Stimulated activated naive CD4-positive, alpha-beta T cell treated with Interleukin-2 at 50 U/mL for 16 hours (primary cell): Measurements from ENCODE around the gene TAF5.
"Not testable (repeated sequence)": the region's sequence is repeated elsewhere in the genome, so short reads cannot be mapped to it uniquely, and the experiment has no call there.

Experiments used
- DNase-seq: peaks from one replicate; lab custom pipeline; 2025; lab: John Stamatoyannopoulos, UW

TAF5 gene

DNA sequence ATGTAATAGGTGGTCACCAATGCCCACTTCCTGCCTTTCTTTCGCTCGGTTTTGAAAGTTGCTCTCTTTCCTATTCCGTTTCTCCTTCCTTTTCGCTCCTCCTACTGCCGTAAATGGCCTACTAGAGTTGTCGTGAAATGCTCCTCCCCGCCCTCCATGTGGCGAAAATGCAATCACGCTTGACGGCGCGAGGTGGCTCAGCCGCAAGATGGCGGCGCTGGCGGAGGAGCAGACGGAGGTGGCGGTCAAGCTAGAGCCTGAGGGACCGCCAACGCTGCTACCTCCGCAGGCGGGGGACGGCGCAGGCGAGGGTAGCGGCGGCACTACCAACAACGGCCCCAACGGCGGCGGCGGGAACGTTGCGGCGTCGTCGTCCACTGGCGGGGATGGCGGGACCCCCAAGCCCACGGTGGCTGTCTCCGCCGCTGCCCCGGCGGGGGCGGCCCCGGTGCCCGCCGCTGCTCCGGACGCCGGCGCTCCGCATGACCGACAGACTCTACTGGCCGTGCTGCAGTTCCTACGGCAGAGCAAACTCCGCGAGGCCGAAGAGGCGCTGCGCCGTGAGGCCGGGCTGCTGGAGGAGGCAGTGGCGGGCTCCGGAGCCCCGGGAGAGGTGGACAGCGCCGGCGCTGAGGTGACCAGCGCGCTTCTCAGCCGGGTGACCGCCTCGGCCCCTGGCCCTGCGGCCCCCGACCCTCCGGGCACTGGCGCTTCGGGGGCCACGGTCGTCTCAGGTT is at the start of gene TAF5:
Gene TAF5 (plus strand): TSS at position 195 of the 737 bp plus-strand sequence. CDS start 14 bp downstream, at position 209.
- DNase-seq = peak; percentile 87

DNA sequence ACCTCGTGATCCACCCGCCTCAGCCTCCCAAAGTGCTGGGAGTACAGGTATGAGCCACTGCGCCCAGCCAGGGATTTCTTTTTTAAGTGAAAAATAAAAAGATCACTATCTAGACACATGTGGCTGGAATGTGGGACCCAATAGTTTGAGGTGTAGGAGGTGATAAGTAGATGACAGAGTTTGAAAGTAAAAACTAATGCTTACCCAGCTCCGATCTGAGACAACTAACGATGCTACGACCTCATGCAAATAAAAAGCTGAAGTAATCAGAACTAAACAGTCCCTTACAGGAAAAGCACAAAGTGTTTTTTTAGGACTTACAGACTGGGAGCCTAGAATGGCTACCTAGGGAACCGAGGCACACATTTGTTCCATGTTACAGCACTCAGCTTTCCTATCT is 39.9 kb upstream of the TAF5 start:
- no peak for DNase-seq

DNA sequence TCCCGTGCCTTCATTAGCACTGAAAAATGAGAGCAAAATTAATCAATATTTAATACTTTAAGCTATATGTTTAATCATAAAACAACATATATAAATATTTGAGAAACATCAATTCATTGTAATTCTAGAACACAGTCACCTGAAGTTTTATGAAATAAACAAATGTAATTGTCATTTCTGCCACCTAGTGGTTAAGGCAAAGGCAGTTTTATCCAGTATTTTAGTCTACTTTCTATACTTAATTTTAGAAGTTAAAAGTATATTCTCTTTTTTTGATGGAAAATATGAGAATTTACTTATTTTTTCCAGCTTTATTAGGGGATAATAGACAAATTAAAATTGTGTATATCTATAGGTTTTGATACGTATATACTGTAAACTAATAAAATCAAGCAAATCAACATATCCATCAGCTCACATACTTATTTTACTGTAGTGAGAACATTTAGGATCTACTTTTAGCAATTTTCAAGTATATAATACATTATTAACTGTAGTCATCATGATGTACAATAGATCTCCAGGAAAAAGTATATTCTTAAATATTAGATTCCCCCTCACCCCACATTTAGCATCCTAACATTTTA is 33.7 kb upstream of the TAF5 start:
- no peak for DNase-seq

DNA sequence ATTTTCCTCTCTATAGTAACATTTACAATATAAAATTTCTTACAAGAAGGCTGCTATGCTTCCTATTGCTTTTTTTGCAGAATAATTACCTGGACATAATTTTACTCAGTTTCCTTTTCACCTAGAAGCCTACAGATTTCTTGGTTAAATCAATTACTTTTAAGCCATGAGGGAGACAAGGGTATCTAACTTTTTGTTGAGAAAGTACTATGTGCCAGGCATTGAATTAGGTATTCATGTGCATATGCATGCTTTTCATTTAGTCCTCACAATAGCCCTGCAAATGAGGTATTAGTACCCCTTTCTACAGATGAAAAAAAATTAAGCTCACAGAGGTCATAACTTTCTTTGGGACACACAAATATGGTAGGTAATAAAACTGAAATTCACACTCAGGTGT is 33.2 kb upstream of the TAF5 start:
- DNase-seq = no peak

DNA sequence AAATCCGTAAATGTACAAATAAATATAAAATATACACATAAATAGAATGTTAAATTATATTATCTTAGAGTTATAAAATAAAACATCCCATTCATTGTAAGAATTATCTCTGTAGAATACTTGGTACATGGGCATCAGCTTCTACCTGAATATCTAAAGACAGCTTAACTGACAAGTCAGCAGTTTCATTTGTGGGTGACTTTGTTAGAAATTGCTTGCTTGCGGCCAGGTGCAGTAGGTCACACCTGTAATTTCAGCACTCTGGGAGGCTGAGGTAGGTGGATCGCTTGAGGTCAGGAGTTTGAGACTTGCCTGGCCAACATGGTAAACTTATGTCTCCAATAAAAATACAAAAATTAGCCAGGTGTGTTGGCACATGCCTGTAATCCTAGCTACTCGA is 31.4 kb upstream of the TAF5 start:
- DNase-seq = no peak

DNA sequence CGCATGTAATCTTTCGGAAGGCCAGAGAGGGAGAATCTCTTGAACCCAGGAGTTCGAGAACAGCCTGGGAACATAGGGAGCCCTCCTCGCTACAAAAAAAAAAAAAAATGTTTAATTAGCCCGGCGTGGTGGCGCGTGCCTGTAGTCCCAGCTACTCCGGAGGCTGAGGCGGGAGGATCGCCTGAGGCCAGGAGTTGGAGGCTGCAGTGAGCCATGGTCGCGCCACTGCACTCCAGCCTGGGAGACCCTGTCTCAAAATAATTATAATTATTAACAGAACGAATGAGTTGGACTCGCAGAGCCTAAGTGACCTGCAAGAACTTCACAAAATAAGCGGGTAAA is 17.6 kb upstream of the TAF5 start:
- DNase-seq = no peak

DNA sequence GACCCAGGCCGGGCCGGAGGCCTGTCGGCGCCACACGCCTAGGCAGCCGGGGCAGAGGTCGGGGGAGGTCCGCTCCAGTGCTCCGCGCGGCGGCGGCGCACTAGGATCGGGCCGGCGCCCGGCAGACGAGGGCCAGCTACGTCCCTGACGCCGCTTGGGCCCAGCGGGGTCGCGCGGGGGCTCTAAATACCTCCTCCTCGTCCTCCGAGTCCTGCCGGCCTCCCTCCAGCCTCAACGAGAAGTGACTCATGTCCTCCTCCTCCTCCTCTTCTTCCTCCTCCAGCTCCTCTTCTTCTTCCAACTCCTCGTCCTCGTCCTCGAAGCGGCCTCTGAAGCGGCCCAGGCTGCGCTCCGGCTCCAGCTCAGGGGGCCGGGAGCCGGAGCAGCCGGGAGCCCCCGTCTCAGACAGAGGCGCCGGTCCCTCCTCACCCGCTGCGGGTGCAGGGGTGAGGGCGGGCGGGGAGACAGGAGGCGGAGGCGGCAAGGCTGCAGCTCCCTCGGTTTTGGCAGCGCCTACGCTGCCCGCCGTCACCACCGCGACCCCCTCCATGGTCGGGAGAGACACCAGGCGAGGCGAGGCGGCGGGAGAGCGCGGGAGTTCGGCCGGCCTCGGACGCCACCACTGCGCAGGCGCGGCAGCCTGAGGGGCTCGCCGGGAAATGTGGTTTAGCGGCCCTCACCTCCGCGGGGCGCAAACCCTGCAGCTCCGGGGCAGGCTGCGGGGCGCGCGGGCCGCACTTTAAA is 17.1 kb upstream of the TAF5 start, which contains the start of gene PCGF6:
Gene PCGF6 (minus strand): TSS at position 624 of the 744 bp plus-strand sequence. CDS start 74 bp downstream, at position 550.
- peak; percentile 71 for DNase-seq

DNA sequence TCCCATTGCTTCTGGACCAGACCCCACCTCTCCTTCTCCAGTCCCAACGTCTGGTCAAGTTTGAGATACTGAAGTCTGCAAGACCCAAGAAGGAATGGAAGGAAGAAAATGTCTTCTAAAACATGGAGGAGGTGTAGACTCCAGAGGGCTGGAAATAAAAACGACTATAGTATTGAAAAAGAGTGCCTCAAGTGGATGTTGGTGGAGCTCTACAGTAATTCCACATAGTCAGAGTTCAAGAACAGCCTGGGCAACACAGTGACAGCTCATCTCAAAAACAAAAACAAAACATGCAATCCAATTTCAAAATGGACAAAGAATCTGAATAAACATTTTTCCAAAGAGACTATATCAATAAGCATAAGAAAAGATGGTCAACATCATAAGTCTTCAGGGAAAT is 14.5 kb upstream of the TAF5 start:
- DNase-seq = no peak

DNA sequence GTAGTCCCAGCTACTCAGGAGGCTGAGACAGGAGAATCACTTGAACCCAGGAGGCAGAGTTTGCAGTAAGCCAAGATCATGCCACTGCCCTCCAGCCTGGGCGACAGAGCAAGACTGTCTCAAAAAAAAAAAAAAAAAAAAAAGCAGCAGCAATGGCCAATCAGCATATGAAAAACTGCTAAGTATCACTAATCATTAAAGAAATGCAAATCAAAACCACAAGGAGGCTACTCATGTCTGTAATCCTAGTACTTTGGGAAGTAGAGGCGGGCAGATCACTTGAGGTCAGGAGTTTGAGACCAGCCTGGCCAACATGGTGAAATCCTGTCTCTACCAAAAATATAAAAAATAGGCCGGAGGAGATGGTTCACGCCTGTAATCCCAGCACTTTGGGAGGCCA is 13.2 kb upstream of the TAF5 start:
- DNase-seq = not testable (repeated sequence)

DNA sequence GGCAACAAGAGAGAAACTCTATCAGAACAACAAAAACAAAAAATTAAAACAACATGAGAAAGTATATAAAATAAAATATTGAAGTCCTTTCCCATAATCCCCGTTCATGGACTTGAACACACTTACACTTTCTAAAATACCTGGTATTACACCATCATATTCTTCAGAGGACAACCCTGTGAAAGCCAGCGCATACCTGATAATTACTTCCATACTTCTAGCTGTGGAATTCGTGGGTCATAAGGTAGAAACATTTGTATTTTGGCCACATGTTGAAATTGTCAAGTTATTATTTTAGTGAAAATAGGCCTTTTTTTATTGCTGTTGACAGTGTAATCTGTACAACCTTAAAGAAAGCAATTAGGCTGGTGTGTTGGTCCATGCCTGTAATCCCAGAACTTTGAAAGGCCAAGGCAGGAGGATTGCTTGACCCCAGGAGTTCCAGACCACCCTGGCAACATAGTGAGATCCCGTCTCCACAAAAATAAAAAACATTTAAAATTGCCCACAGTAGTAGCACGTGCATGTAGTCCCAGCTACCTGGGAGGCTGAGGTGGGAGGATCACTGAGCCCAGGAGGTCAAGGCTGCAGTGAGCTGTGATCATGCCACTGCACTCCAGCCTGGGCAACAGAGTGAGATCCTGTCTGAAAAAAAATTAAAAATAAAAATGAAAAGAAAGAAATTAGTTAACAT is 11.7 kb upstream of the TAF5 start:
- DNase-seq = no peak

DNA sequence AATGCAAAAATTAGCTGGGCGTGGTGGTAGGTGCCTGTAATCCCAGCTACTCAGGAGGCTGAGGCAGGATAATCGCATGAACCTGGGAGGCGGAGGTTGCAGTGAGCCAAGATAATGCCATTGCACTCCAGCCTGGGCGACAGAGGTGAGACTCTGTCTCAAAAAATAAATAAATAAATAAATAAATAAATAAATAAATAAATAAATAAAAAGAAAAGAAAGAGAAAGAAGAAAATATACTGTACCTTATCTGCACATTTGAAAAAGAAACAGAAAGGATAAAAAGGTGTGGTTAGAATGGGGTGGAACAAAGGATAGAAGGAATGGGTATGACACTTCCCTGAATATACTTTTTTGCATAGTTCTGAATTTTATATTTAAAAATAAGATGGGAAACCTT is 8.3 kb upstream of the TAF5 start:
- DNase-seq = not testable (repeated sequence)

DNA sequence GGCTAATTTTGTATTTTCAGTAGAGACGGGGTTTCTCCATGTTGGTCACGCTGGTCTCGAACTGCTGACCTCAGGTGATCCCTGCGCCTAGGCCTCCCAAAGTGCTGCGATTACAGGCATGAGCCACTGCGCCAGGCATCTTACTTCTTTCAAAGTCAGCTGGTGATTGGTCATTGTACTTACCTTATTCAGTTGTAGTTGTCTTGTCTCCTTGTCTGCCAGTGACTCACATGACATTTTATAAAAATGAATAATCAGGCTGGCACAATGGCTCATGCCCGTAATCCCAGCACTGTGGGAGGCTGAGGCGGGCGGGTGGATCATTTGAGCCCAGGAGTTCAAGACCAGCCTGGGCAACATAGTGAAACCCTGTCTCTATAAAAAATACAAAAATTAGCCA is 7.0 kb upstream of the TAF5 start:
- DNase-seq = peak; percentile 7

DNA sequence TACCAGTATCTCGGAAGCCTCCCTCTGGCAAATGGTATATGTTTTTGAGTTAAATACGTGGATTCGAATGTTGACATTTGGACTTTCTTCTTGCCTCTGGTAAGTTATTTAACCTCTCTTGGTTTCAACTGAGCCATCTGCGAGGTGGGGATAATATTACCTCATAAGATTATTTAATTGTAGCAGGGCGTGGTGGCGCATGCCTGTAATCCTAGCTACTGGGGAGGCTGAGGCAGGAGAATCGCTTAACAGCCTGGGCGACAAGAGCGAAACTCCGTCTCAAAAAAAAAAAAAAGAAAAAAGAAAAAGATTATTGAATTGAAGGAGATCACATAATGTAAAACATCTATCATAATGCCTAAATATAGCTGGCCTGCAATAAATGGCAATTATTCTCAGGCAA is 396 bp upstream of the TAF5 start:
- no peak for DNase-seq

DNA sequence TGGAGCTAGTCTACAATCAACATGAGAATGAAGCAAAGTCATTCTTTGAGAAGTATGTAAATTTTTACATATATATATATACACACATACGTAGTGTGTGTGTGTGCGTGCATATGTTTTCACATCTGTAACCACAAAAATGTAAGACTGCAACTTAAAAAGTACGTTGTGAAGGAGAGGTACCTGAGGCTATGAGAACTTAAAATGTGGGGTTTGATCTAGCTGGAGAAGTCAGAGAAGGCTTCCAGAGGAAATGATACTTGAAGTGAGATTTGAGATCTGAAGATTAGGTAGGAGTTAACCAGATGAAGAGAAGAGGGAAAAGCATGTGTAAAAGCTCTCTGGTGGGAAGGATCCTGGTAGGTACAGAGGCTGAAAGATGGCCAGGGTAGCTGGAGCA is 5.8 kb downstream of the TAF5 start:
- DNase-seq = no peak

DNA sequence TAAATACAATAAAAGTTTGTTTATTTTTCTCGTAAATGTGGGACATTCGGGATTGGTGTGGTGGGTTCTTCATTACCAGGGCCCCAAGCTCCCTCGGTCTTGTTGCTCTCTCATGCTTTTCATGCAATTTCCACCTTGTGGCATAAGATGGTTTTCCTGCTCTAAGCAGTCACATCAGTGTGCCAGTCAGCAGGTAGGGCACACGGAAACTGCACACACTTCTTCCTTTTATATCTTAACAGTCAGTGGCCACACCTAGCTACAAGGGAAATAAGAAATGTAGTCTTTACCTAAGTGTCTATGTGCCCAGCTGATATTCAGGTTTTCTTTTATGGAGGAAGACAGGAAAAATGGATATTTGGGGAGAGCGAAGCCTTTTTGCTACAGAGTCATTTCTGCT is 6.5 kb downstream of the TAF5 start:
- DNase-seq = no peak

DNA sequence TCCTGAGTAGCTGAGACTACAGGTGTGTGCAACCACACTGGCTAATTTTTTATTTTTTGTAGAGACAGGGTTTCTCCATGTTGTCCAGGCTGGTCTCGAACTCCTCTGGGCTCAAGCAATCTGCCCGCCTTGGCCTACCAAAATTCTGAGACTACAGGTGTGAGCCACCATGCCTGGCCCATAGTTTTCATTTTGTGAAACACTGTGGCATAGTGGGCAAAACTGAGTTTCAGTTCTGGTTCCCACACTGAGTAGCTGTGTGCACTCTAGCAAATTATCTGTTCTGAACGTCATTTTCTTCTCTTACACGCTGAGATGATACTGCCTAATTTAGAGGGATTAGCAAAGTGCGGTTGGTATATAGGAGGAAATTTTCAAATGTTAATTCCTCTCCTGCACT is 15.0 kb downstream of the TAF5 start:
- DNase-seq = no peak

DNA sequence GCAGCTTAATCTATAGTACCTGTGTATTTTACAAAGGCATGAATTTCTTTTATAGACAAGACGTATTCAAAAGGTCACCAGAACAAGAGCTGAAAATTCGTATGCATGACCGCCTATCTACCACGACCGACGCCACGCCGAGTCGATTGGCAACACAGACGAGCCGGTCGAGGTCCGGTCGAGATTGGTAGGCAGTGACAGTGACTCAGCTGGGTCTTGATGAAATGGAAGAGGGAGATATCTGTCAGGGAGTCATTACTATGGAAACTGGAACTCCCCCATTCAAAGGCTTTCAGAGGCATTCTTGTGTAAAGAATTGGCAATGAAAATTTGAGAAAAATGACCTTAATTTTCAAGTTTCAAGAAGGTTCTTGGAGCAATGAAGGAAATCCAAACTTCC is 26.4 kb downstream of the TAF5 start:
- no peak for DNase-seq

DNA sequence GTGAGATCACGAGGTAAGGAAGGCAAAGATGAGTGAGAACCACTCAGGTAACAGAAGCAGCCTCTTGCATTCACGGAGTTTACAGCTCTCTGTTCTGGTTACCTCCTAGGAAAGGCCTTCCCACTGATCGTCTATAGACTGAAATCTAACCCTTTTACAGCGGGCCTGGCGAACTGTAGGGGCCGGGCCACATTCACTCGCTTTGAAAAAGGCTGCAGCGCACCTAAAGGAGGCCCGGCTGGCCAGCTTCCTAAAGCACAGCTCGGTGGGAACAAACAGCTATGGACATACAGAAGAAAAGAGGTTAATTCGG is 27.9 kb downstream of the TAF5 start:
- no peak for DNase-seq

DNA sequence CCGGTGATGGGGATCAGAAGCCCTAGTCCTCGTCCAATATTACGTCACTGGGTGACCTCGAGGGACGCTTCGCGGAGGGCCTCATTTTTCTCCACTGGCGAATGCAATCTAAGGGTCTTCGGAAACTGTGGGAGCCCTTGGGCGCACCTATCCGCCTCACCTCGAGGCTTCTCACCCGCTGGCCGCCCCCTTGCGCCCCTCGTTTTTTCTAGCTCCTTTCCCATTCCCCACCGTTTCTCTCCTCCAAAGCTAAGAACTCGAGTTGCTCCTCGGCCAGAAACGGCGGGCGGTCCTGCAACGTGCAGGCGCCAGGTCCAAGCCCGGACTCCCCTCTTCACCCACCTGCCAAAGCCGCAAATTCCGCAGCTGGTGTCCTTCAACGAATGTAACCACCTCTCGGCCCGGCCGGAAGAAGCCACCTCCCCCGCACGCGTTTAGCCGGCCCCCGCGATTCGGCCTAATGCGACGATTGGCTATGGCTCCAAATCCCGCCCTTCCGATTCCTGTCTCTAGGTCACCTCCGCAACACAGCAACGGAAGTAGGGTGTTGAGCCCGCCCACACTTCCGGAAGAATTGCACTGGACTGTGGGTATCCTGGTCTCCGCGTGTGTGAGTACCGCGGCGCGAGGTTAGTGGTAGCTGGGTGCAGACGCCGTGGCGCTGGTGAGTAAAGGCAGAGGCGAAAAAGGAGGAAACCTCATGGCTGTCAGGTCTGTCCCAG is 28.5 kb downstream of the TAF5 start, which contains the start of the genes ATP5MK and PDCD11:
Gene ATP5MK (minus strand): TSS at position 409 of the 722 bp plus-strand sequence. CDS start 4,018 bp downstream, outside the sequence.
Gene PDCD11 (plus strand): TSS at position 560 of the 722 bp plus-strand sequence. CDS start 1,801 bp downstream, outside the sequence.
- peak; percentile 98 for DNase-seq

DNA sequence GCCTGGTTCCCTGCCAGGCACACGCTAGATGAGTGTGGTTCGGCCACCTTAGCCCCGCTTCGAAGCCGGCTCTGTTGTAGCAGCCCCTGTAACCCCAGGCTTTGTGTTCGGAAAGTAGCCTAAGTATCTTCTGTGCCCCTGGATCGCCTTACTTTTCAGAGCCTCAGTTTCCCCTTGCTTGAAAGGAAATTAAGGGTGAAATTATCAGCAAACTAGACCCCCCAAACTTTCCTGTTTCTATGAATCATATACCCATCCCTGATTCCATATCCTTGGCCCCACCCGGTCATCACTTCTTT is 29.0 kb downstream of the TAF5 start:
- no peak for DNase-seq

DNA sequence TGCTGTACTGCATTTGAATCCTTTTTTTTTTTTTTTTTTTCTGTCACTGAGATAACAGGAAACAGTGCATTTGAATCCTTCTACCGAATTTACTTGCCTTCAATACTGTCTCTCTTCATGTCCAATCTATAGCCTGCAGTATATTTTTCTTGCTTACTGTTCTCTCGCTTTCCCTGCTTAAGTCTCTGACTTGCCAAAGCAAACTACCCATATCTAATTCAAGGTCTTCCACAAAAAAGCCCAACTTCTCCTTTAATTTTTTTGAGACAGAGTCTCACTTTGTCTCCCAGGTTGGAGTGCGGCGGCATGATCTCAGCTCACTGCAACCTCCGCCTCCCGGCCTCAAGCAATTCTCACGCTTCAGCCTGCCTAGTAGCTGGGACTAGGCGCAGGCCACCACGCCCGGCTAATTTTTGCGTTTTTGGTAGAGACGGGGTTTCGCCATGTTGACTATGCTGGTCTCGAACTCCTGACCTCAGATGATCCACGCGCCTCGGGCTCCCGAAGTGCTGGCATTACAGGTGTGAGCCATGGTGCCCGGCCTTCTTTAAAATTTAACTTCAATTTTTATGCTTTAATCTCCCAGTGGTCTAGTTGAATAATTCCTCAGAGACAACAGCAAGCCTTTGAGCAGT is 29.5 kb downstream of the TAF5 start:
- peak; percentile 12 for DNase-seq

DNA sequence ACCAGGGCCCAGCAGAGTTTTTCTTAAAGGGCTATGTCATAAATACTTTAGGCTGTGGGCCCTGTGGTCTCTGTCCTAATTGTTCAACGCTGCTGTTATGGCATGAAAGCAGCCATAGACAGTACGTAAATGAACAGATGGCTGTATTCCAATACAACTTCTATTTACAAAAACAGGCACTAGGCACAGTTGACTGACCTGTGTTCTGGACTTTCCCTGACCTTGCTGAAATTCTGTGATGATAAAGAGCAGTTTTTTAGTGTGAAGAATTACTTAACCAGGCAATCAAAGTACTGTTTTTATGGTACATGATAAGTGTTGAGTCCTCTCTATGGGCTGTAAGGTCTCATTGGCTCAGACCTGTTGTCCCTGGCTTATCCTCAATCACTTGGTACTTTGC is 45.8 kb downstream of the TAF5 start:
- DNase-seq = no peak
